SK-N-SH treated with all-trans-retinoic acid at 6 μM for 48 hours (cell line): ENCODE results near the gene DCST2.

Experiments
- ATAC-seq: fragments of 200-7000 bp; cut with Tn5 transposase; 3 replicates; pipeline ENCODE4 v1.9.1; 2020; ENCODE audit warnings: mild to moderate bottlenecking, moderate library complexity
- ARNTL ChIP-seq: fragments of 450-650 bp; formaldehyde crosslinking; IDR thresholded peaks from 2 replicates; pipeline ENCODE4 v1.5.0; 2020; ENCODE audit warnings: low read depth, mild to moderate bottlenecking, moderate library complexity, borderline replicate concordance
- BACH2 ChIP-seq: fragments of 250-450 bp; sonication (Bioruptor Pico); IDR thresholded peaks from 2 replicates; pipeline ENCODE4 v1.9.0; 2021; ENCODE audit warnings: mild to moderate bottlenecking, borderline replicate concordance
- CREB5 ChIP-seq: fragments of 250-450 bp; sonication (Bioruptor Pico); IDR thresholded peaks from 2 replicates; pipeline ENCODE4 v1.5.1; 2020; ENCODE audit warnings: low read depth, mild to moderate bottlenecking, moderate library complexity
- CSDC2 ChIP-seq: fragments of 250-450 bp; sonication (Bioruptor Pico); IDR thresholded peaks from 2 replicates; pipeline ENCODE4 v1.5.0; 2020; ENCODE audit warnings: mild to moderate bottlenecking, moderate library complexity
- CSRNP3 ChIP-seq: fragments of 250-450 bp; sonication (Bioruptor Pico); IDR thresholded peaks from 2 replicates; pipeline ENCODE4 v1.5.1; 2021; ENCODE audit warnings: mild to moderate bottlenecking, moderate library complexity
- GLIS3 ChIP-seq: fragments of 250-450 bp; sonication (Bioruptor Pico); IDR thresholded peaks from 2 replicates; pipeline ENCODE4 v1.5.0; 2020; ENCODE audit warnings: mild to moderate bottlenecking, moderate library complexity
- ISL1 ChIP-seq: fragments of 250-450 bp; sonication (Bioruptor Pico); IDR thresholded peaks from 2 replicates; pipeline ENCODE4 v2.1.2; 2022; ENCODE audit warnings: mild to moderate bottlenecking, moderate library complexity
- OSR1 ChIP-seq: fragments of 250-450 bp; sonication (Bioruptor Pico); IDR thresholded peaks from 2 replicates; pipeline ENCODE4 v1.8.0; 2022; ENCODE audit warnings: moderate library complexity, mild to moderate bottlenecking, inconsistent platforms
- PATZ1 ChIP-seq: fragments of 250-450 bp; sonication (Bioruptor Pico); IDR thresholded peaks from 2 replicates; pipeline ENCODE4 v1.8.0; 2020; ENCODE audit warnings: mild to moderate bottlenecking, moderate library complexity, borderline replicate concordance
- POU6F1 ChIP-seq: fragments of 250-450 bp; sonication (Bioruptor Pico); IDR thresholded peaks from 2 replicates; pipeline ENCODE4 v1.8.0; 2021; ENCODE audit warnings: low read depth, mild to moderate bottlenecking, moderate library complexity, borderline replicate concordance
- PPARA ChIP-seq: fragments of 250-450 bp; sonication (Bioruptor Pico); IDR thresholded peaks from 2 replicates; pipeline ENCODE4 v1.5.0; 2020; ENCODE audit warnings: mild to moderate bottlenecking, borderline replicate concordance
- RARB ChIP-seq: fragments of 250-450 bp; sonication (Bioruptor Pico); IDR thresholded peaks from 2 replicates; pipeline ENCODE4 v1.8.0; 2021; ENCODE audit warnings: mild to moderate bottlenecking, moderate library complexity
- SNAI2 ChIP-seq: fragments of 250-450 bp; sonication (Bioruptor Pico); IDR thresholded peaks from 2 replicates; pipeline ENCODE4 v1.5.0; 2020; ENCODE audit warnings: mild to moderate bottlenecking, moderate library complexity
- TCF4 ChIP-seq: fragments of 250-450 bp; sonication (Bioruptor Pico); IDR thresholded peaks from 2 replicates; pipeline ENCODE4 v1.8.0; 2021; ENCODE audit warnings: mild to moderate bottlenecking, moderate library complexity, borderline replicate concordance
- TOX ChIP-seq: fragments of 250-450 bp; sonication (Bioruptor Pico); IDR thresholded peaks from 2 replicates; pipeline ENCODE4 v1.8.0; 2021; ENCODE audit warnings: mild to moderate bottlenecking, moderate library complexity, borderline replicate concordance
- TSHZ2 ChIP-seq: fragments of 250-450 bp; sonication (Bioruptor Pico); IDR thresholded peaks from 2 replicates; pipeline ENCODE4 v1.5.0; 2020; ENCODE audit warnings: mild to moderate bottlenecking, moderate library complexity
- ZC3H10 ChIP-seq: fragments of 250-450 bp; sonication (Bioruptor Pico); IDR thresholded peaks from 2 replicates; pipeline ENCODE4 v1.5.1; 2021; ENCODE audit warnings: mild to moderate bottlenecking, moderate library complexity
- ZFP3 ChIP-seq: fragments of 250-450 bp; sonication (Bioruptor Pico); IDR thresholded peaks from 2 replicates; pipeline ENCODE4 v1.5.0; 2020; ENCODE audit warnings: mild to moderate bottlenecking, moderate library complexity
- ZFP30 ChIP-seq: fragments of 450-650 bp; formaldehyde crosslinking; IDR thresholded peaks from 2 replicates; pipeline ENCODE4 v1.5.0; 2022; ENCODE audit warnings: mild to moderate bottlenecking, moderate library complexity
- ZNF70 ChIP-seq: fragments of 450-650 bp; formaldehyde crosslinking; IDR thresholded peaks from 2 replicates; pipeline ENCODE4 v1.5.0; 2020; ENCODE audit warnings: mild to moderate bottlenecking, moderate library complexity
- ZNF8 ChIP-seq: fragments of 450-650 bp; formaldehyde crosslinking; IDR thresholded peaks from 2 replicates; pipeline ENCODE4 v1.5.0; 2020; ENCODE audit warnings: mild to moderate bottlenecking, moderate library complexity

Gene DCST2

GRCh38 chr1:155026588-155026987 lies 7.0 kb downstream of the DCST2 start:
- TF ChIP-seq PATZ1 (CRISPR knock-in tag) (no peak), GLIS3 (CRISPR knock-in tag) (no peak), TCF4 (no peak), CREB5 (CRISPR knock-in tag) (no peak), ZFP3 (CRISPR knock-in tag) (no peak), RARB (CRISPR knock-in tag) (no peak), ISL1 (CRISPR knock-in tag) (no peak), TOX (no peak)
- peak; percentile 6; the same call in 1 of the 3 replicates for ATAC-seq

- TF ChIP-seq OSR1 (CRISPR knock-in tag) (no peak), PATZ1 (CRISPR knock-in tag) (no peak), RARB (CRISPR knock-in tag) (no peak), ZNF8 (CRISPR knock-in tag) (no peak), CREB5 (CRISPR knock-in tag) (no peak), ZNF70 (CRISPR knock-in tag) (no peak), SNAI2 (CRISPR knock-in tag) (no peak), ZFP30 (CRISPR knock-in tag) (no peak), PPARA (CRISPR knock-in tag) (no peak), TOX (no peak), POU6F1 (CRISPR knock-in tag) (no peak), TSHZ2 (no peak), ARNTL (CRISPR knock-in tag) (no peak)
- no peak for ATAC-seq
Measured at GRCh38 chr1:155026154-155026553, 7.4 kb downstream of the DCST2 start.

- ATAC-seq = no peak
- TF ChIP-seq CSRNP3 = no peak
- TF ChIP-seq OSR1 (CRISPR knock-in tag) = no peak
- no peak for TF ChIP-seq CREB5 (CRISPR knock-in tag)
- no peak for TF ChIP-seq CSDC2 (CRISPR knock-in tag)
- TF ChIP-seq ZC3H10 (CRISPR knock-in tag) = no peak
- no peak for TF ChIP-seq TSHZ2
- no peak for TF ChIP-seq RARB (CRISPR knock-in tag)
- TF ChIP-seq ZNF70 (CRISPR knock-in tag) = no peak
- no peak for TF ChIP-seq ZNF8 (CRISPR knock-in tag)
- no peak for TF ChIP-seq ARNTL (CRISPR knock-in tag)
- TF ChIP-seq BACH2 = no peak
- no peak for TF ChIP-seq SNAI2 (CRISPR knock-in tag)
Measured at GRCh38 chr1:155024315-155024714, 9.3 kb downstream of the DCST2 start.
